Neuronal stem cell (in vitro differentiated cells): ENCODE results near the gene HS6ST1.
A peak's percentile ranks its signal among the peaks of the same experiment; 100 is the strongest.

Experiments used
- DNase-seq: peaks from one replicate; pipeline ENCODE4 v3.0.0-alpha.2; 2013; ENCODE audit warnings: low spot score
- H2AFZ ChIP-seq: one replicate; pipeline ENCODE4 v1.6.1; 2013; ENCODE audit warnings: mild to moderate bottlenecking, low read length, inconsistent platforms
- H2AK5ac ChIP-seq: 2 replicates; pipeline ENCODE4 v1.6.1; 2013; ENCODE audit warnings: low read depth, mild to moderate bottlenecking, inconsistent platforms, low read length, moderate library complexity, mixed read lengths
- H2BK120ac ChIP-seq: 2 replicates; pipeline ENCODE4 v1.6.1; 2013; ENCODE audit warnings: low read depth, mild to moderate bottlenecking, inconsistent platforms, low read length, moderate library complexity, mixed read lengths
- H2BK12ac ChIP-seq: one replicate; pipeline ENCODE4 v1.6.1; 2013; ENCODE audit warnings: low read length, inconsistent platforms
- H2BK15ac ChIP-seq: 2 replicates; pipeline ENCODE4 v1.6.1; 2013; ENCODE audit warnings: mild to moderate bottlenecking, low read length, inconsistent platforms, mixed read lengths
- H2BK5ac ChIP-seq: one replicate; pipeline ENCODE4 v1.6.1; 2013; ENCODE audit warnings: inconsistent platforms, mild to moderate bottlenecking, low read length, moderate library complexity
- H3K14ac ChIP-seq: one replicate; pipeline ENCODE4 v1.6.1; 2013; ENCODE audit warnings: low read length, inconsistent platforms
- H3K18ac ChIP-seq: 2 replicates; pipeline ENCODE4 v1.6.1; 2013; ENCODE audit warnings: low read length, inconsistent platforms
- H3K23ac ChIP-seq: 2 replicates; pipeline ENCODE4 v1.6.1; 2013; ENCODE audit warnings: low read depth, mild to moderate bottlenecking, mixed read lengths, low read length, inconsistent platforms; ENCODE audit not compliant: poor library complexity
- H3K27ac ChIP-seq: replicated peaks from 3 replicates; pipeline ENCODE4 v1.5.1; 2013; ENCODE audit warnings: low read length, inconsistent platforms
- H3K27me3 ChIP-seq, 3 experiments: 2 replicates each; pipeline ENCODE4 v1.6.1; 2013; ENCODE audit warnings: low read length in 3 of 3, mild to moderate bottlenecking in 2 of 3, inconsistent platforms in 1 of 3, low read depth in 1 of 3, mixed read lengths in 1 of 3, moderate library complexity in 1 of 3; ENCODE audit not compliant: control insufficient read depth in 3 of 3, insufficient read depth in 3 of 3
- H3K36me3 ChIP-seq, 2 donors: replicated peaks in 1 of 2; 2 replicates each; pipeline ENCODE4 v1.6.1; 2013; ENCODE audit warnings: low read length in 2 of 2; ENCODE audit not compliant: control insufficient read depth in 2 of 2, insufficient read depth in 2 of 2
- H3K4ac ChIP-seq: 2 replicates; pipeline ENCODE4 v1.6.1; 2013; ENCODE audit warnings: inconsistent platforms, mild to moderate bottlenecking, low read length, moderate library complexity
- H3K4me1 ChIP-seq, 2 donors: 1 replicate in 1 of 2; 2 replicates in 1 of 2; pipeline ENCODE4 v1.6.1; 2013; ENCODE audit warnings: low read length in 2 of 2, low read depth in 1 of 2; ENCODE audit not compliant: control insufficient read depth in 2 of 2, insufficient read depth in 1 of 2
- H3K4me2 ChIP-seq: one replicate; pipeline ENCODE4 v1.6.1; 2013; ENCODE audit warnings: mild to moderate bottlenecking, low read length, inconsistent platforms; ENCODE audit not compliant: insufficient read depth, poor library complexity, severe bottlenecking
- H3K4me3 ChIP-seq, 2 donors: 2 replicates each; pipeline ENCODE4 v1.5.1; 2013; ENCODE audit warnings: low read length in 2 of 2, mild to moderate bottlenecking in 2 of 2, inconsistent platforms in 1 of 2, moderate library complexity in 1 of 2
- H3K79me1 ChIP-seq: one replicate; pipeline ENCODE4 v1.6.1; 2013; ENCODE audit warnings: low read depth, mild to moderate bottlenecking, inconsistent platforms, low read length, moderate library complexity
- H3K9ac ChIP-seq: one replicate; pipeline ENCODE4 v1.6.1; 2013; ENCODE audit warnings: mild to moderate bottlenecking, low read depth, low read length, inconsistent platforms; ENCODE audit not compliant: poor library complexity
- H3K9me3 ChIP-seq, 2 donors: replicated peaks in 1 of 2; 2 replicates each; pipeline versions ENCODE3 to v1.6.1; 2013; ENCODE audit warnings: low read length in 2 of 2, mild to moderate bottlenecking in 2 of 2, inconsistent platforms in 1 of 2, low read depth in 1 of 2, mixed read lengths in 1 of 2, moderate library complexity in 1 of 2; ENCODE audit not compliant: control insufficient read depth in 2 of 2, insufficient read depth in 1 of 2
- H4K8ac ChIP-seq: one replicate; pipeline ENCODE4 v1.6.1; 2013; ENCODE audit warnings: low read depth, mild to moderate bottlenecking, inconsistent platforms, low read length, moderate library complexity
- H4K91ac ChIP-seq: one replicate; pipeline ENCODE4 v1.6.1; 2013; ENCODE audit warnings: low read length, low read depth, mild to moderate bottlenecking, inconsistent platforms; ENCODE audit not compliant: poor library complexity
- WGBS, 2 donors: extraction: QIAGEN DNeasy Blood & Tissue Kit; methylation state at CpG; one replicate each; pipeline ENCODE4 v1.1.7; 2013; ENCODE audit warnings: missing lambda C conversion rate in 2 of 2, mixed read lengths in 1 of 2; ENCODE audit not compliant: insufficient read length in 2 of 2, insufficient replicate concordance in 1 of 2; ENCODE audit errors: extremely low coverage in 2 of 2; 5-methylcytosine and 5-hydroxymethylcytosine counted together

HS6ST1 gene

GRCh38 chr2:128302744-128303067 is 16.0 kb downstream of the HS6ST1 start:
- Histone ChIP-seq H3K27ac (no peak overlapping the region), H4K91ac (no peak overlapping the region), H3K36me3 (peaks cover 0 to 74% of the 10 kb centered on the region in 2 donors), H4K8ac (no peak overlapping the region), H3K79me1 (peaks cover 42% of the 10 kb centered on the region), H3K4me3 (no peak overlapping the region), H2BK120ac (no peak overlapping the region), H3K4me1 (peaks cover 14 to 34% of the 10 kb centered on the region in 2 donors), H3K23ac (peak overlapping the region; percentile 32), H2BK12ac (peak overlapping the region; percentile 59), H3K4me2 (no peak overlapping the region), H2AFZ (no peak overlapping the region), H3K9me3 (peaks cover 0 to 3% of the 10 kb centered on the region in 2 donors), H3K18ac (peak overlapping the region; percentile 39), H3K27me3 (no peaks in the 10 kb centered on the region), H2BK15ac (no peak overlapping the region), H3K4ac (no peak overlapping the region), H3K9ac (no peak overlapping the region), H2AK5ac (no peak overlapping the region), H3K14ac (no peak overlapping the region), H2BK5ac (no peak overlapping the region)
- DNase-seq, result no peak
- no CpG with 5 or more reads among the region's 8 CpGs for WGBS, 2 donors

DNA sequence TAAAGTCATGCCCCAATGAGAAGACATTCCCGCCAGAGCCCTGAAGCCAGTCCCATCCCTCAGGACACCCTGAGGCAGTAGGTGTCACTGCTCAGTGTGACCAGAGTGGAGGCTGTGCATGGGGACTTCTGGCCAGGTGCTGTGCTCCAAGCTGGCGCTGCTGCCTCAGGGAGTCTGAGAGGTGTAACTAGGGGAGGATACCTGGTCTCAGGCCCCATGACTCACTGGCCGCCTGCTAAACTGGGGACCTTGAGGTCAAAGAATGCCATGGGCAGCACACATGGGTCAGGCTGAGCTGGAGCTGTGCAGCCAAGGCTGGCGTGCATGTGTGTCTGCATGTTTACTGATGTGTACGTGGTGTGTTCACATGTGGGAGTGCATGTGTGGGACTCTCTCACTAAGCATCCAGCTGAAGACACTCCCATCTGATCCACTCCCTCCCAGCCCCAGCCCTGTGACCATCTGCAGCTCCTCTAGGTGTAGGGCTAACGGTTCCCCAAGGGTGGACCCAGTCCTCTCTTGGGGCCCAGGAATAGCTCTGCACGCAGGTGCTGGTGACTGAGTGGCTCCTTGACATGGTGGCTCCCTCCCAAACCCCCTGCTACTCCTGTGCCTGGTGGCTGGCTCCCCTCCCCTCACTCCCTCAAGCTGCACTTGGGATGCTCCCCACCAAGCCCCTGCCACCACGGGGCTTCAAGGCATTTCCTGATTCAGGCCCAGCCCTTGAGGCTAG is 16.5 kb downstream of the HS6ST1 start:
- Histone ChIP-seq H3K27ac (no peak overlapping the region), H2BK12ac (no peak overlapping the region)
- WGBS, 2 donors, result no CpG with 5 or more reads among the region's 8 CpGs

DNA sequence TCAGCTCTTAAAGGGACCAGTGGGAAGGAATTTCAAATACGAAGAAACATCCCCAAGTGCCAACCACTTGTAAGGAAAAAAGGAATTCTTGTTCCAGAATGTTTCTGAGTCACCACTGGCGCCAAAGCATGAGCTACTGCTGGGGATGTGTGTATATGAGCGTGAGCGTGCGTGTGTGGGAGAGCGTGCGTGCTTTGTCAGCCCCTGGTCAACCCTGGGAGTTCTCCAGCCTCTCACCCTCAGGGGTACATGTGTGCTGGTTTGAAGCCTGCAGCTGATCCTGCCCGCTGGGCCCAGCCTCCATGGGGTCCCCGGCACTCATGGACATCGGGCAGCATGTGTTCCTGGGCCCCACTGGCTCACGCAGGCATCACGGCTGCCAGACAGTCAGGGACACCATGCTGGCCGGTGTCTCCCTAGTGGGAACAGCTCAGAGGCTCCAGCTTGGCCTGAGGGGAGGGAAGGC is 17.1 kb downstream of the HS6ST1 start:
- Histone ChIP-seq H3K9ac (peak overlapping the region; percentile 15), H3K18ac (peak overlapping the region; percentile 67), H4K8ac (no peak overlapping the region), H3K14ac (no peak overlapping the region), H3K36me3 (peaks cover 0 to 71% of the 10 kb centered on the region in 2 donors), H3K27ac (no peak overlapping the region), H2BK15ac (no peak overlapping the region), H2AFZ (no peak overlapping the region), H3K9me3 (peaks cover 0 to 3% of the 10 kb centered on the region in 2 donors), H3K23ac (peak overlapping the region; percentile 48), H2AK5ac (peak overlapping the region; percentile 35), H3K4me2 (no peak overlapping the region), H3K4me1 (peaks cover 14 to 28% of the 10 kb centered on the region in 2 donors), H3K27me3 (no peaks in the 10 kb centered on the region), H2BK12ac (no peak overlapping the region), H2BK120ac (no peak overlapping the region), H4K91ac (no peak overlapping the region), H3K4me3 (no peak overlapping the region), H2BK5ac (peak overlapping the region; percentile 43), H3K79me1 (peaks cover 33% of the 10 kb centered on the region), H3K4ac (no peak overlapping the region)
- no CpG with 5 or more reads among the region's 13 CpGs for WGBS, 2 donors
- DNase-seq, result no peak

More for the DNA sequence above, 16.5 kb downstream of the HS6ST1 start:
- no peak overlapping the region for H3K9ac ChIP-seq
- no peak overlapping the region for H2AFZ ChIP-seq
- no peak overlapping the region for H3K4me2 ChIP-seq
- peaks cover 0 to 72% of the 10 kb centered on the region in 2 donors for H3K36me3 ChIP-seq
- H3K27me3 ChIP-seq, result no peaks in the 10 kb centered on the region
- H2BK15ac ChIP-seq, result no peak overlapping the region
- H3K14ac ChIP-seq, result no peak overlapping the region
- H3K23ac ChIP-seq, result peak overlapping the region; percentile 48
- H2AK5ac ChIP-seq, result no peak overlapping the region
- H3K4me1 ChIP-seq, result peaks cover 14 to 32% of the 10 kb centered on the region in 2 donors
- peak overlapping the region; percentile 32 for H3K18ac ChIP-seq
- no peak overlapping the region for H4K91ac ChIP-seq
- no peak overlapping the region for H2BK120ac ChIP-seq
- no peak overlapping the region for H3K4ac ChIP-seq
- peaks cover 38% of the 10 kb centered on the region for H3K79me1 ChIP-seq
- peak overlapping the region in 1 of 2 donors; percentile 39 for H3K4me3 ChIP-seq
- no peak for DNase-seq
- H3K9me3 ChIP-seq, result peaks cover 0 to 3% of the 10 kb centered on the region in 2 donors
- no peak overlapping the region for H2BK5ac ChIP-seq
- no peak overlapping the region for H4K8ac ChIP-seq

DNA sequence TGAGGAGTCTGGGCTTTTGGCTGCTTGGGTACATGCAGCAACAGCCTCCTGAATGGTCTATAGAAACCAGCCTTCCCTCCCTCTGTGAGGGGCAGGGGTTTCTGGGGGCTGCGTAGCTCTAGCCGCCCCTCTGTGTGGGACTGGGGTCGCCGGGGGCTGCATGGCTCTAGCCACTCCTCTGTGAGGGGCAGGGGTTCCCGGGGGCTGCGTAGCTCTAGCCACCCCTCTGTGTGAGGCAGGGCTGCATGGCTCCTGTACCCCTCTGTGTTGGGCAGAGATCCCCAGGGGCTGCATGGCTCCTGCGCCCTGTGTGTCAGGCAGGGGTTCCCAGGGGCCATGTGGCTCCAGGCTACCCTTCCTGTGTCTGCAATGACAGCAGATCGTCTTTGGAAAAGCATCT is 17.6 kb downstream of the HS6ST1 start:
- no peak overlapping the region for H3K4me2 ChIP-seq
- no peak overlapping the region for H4K8ac ChIP-seq
- peaks cover 29% of the 10 kb centered on the region for H3K79me1 ChIP-seq
- H3K4me1 ChIP-seq, result peaks cover 10 to 26% of the 10 kb centered on the region in 2 donors
- peak overlapping the region; percentile 43 for H2BK5ac ChIP-seq
- H3K27ac ChIP-seq, result no peak overlapping the region
- peaks cover 0 to 67% of the 10 kb centered on the region in 2 donors for H3K36me3 ChIP-seq
- peaks cover 0 to 3% of the 10 kb centered on the region in 2 donors for H3K9me3 ChIP-seq
- peak overlapping the region; percentile 80 for H3K18ac ChIP-seq
- no peak overlapping the region for H4K91ac ChIP-seq
- H2BK120ac ChIP-seq, result no peak overlapping the region
- peak overlapping the region; percentile 75 for H3K23ac ChIP-seq
- H3K27me3 ChIP-seq, result no peaks in the 10 kb centered on the region
- H2AK5ac ChIP-seq, result no peak overlapping the region
- H3K4ac ChIP-seq, result no peak overlapping the region
- peak overlapping the region; percentile 36 for H3K9ac ChIP-seq
- H3K4me3 ChIP-seq, result no peak overlapping the region
- DNase-seq, result no peak
- no peak overlapping the region for H2BK12ac ChIP-seq
- no peak overlapping the region for H2BK15ac ChIP-seq
- no CpG with 5 or more reads among the region's 8 CpGs for WGBS, 2 donors
- H3K14ac ChIP-seq, result peak overlapping the region; percentile 77
- no peak overlapping the region for H2AFZ ChIP-seq
